HL-60 (cell line): ENCODE measurements around the gene POU2F3.

Source experiments
- DNase-seq, 2 experiments: peaks; one replicate each; pipeline ENCODE4 v3.0.0-alpha.2; 2010 to 2020; ENCODE audit warnings: low read depth in 1 of 2, low spot score in 1 of 2
- H3K27ac ChIP-seq: fragments of 250-450 bp; sonication (Bioruptor Pico); replicated peaks from 2 replicates; pipeline ENCODE4 v1.5.1; 2020; ENCODE audit warnings: mild to moderate bottlenecking, moderate library complexity
- H3K27me3 ChIP-seq: fragments of 250-450 bp; sonication (Bioruptor Pico); 2 replicates; pipeline ENCODE4 v1.5.1; 2021; ENCODE audit warnings: mild to moderate bottlenecking, moderate library complexity; ENCODE audit not compliant: insufficient read depth, poor library complexity, severe bottlenecking
- H3K4me3 ChIP-seq: replicated peaks from 2 replicates; pipeline ENCODE4 v1.5.1; 2011; ENCODE audit warnings: mild to moderate bottlenecking, control low read depth, low read length; ENCODE audit not compliant: insufficient read depth
- GABPA ChIP-seq: IDR thresholded peaks from 2 replicates; pipeline ENCODE4 v1.6.1; 2012; ENCODE audit warnings: low read depth
- POLR2AphosphoS5 ChIP-seq: IDR thresholded peaks from 2 replicates; pipeline ENCODE4 v1.6.1; 2012; ENCODE audit warnings: low read depth
- SPI1 ChIP-seq: IDR thresholded peaks from 2 replicates; pipeline ENCODE4 v1.6.1; 2012; ENCODE audit warnings: low read depth, mild to moderate bottlenecking, borderline replicate concordance
- TF ChIP-seq, protein P1 (sequence below): IDR thresholded peaks from 2 replicates; pipeline ENCODE4 v1.6.1; 2012; ENCODE audit warnings: low read depth; ENCODE audit not compliant: insufficient replicate concordance
- TF ChIP-seq, protein P2 (sequence below): IDR thresholded peaks from one replicate; pipeline ENCODE4 v1.5.1; 2011; ENCODE audit warnings: low read length, control low read depth, inconsistent platforms; ENCODE audit not compliant: insufficient read depth

Gene POU2F3

DNA sequence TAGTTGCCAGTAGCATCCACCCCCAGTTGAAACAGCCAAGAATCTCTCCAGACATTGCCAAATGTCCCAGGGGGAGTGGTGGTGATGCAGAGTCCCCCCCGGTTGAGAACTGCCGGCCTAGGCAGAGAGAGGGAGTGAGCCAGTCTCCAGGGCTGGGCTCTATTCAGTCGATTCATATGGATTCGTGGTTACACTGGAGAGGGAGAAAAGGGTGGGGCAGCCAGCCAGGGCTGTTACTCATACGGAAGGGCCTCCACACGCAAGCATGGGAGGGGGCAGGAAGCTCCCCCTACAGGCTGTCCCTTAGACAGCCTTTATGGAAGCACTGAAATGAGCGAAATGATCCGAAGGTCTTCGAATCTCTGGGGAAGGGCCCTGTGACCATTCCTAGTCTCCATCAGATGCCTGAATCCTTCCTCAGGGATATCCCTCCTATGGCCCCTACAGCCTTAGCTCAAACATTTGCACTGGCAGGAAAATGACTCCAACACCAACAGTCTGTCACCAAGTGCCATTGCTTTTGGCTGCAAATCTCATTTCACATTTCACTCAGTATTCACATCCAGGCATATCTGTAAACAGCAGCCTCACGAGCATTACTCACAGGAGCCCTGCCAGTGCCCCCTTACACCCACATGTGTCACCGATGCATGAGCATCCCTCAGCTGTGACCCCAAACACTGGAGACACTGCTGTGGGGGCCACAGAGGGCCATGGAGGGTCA, 66.7 kb downstream of the POU2F3 start:
- DNase-seq = no peak
- H3K4me3 ChIP-seq = no peak overlapping the region
- TF ChIP-seq, protein P1, sequence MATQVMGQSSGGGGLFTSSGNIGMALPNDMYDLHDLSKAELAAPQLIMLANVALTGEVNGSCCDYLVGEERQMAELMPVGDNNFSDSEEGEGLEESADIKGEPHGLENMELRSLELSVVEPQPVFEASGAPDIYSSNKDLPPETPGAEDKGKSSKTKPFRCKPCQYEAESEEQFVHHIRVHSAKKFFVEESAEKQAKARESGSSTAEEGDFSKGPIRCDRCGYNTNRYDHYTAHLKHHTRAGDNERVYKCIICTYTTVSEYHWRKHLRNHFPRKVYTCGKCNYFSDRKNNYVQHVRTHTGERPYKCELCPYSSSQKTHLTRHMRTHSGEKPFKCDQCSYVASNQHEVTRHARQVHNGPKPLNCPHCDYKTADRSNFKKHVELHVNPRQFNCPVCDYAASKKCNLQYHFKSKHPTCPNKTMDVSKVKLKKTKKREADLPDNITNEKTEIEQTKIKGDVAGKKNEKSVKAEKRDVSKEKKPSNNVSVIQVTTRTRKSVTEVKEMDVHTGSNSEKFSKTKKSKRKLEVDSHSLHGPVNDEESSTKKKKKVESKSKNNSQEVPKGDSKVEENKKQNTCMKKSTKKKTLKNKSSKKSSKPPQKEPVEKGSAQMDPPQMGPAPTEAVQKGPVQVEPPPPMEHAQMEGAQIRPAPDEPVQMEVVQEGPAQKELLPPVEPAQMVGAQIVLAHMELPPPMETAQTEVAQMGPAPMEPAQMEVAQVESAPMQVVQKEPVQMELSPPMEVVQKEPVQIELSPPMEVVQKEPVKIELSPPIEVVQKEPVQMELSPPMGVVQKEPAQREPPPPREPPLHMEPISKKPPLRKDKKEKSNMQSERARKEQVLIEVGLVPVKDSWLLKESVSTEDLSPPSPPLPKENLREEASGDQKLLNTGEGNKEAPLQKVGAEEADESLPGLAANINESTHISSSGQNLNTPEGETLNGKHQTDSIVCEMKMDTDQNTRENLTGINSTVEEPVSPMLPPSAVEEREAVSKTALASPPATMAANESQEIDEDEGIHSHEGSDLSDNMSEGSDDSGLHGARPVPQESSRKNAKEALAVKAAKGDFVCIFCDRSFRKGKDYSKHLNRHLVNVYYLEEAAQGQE = no peak
- TF ChIP-seq, protein P2, sequence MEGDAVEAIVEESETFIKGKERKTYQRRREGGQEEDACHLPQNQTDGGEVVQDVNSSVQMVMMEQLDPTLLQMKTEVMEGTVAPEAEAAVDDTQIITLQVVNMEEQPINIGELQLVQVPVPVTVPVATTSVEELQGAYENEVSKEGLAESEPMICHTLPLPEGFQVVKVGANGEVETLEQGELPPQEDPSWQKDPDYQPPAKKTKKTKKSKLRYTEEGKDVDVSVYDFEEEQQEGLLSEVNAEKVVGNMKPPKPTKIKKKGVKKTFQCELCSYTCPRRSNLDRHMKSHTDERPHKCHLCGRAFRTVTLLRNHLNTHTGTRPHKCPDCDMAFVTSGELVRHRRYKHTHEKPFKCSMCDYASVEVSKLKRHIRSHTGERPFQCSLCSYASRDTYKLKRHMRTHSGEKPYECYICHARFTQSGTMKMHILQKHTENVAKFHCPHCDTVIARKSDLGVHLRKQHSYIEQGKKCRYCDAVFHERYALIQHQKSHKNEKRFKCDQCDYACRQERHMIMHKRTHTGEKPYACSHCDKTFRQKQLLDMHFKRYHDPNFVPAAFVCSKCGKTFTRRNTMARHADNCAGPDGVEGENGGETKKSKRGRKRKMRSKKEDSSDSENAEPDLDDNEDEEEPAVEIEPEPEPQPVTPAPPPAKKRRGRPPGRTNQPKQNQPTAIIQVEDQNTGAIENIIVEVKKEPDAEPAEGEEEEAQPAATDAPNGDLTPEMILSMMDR = no peak
- no peak for TF ChIP-seq SPI1
- no peak for TF ChIP-seq POLR2AphosphoS5
- no peak for TF ChIP-seq GABPA

DNA sequence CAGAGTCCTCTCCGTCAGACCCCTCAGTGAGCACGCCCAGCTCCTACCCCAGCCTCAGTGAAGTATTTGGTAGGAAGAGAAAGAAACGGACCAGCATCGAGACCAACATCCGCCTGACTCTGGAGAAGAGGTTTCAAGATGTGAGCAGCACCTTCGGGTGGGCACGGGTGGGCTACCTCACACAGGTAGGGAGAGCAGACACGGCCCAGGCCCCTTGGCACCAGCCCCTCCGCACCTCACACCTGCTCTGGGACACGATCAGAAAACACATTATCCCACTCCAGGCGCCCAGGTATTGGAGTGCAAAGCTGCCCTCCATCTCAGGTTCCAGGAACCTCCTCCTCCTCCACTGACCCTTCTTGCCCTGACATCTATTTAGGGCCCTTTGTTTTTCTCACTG, 67.5 kb downstream of the POU2F3 start:
- Histone ChIP-seq H3K27me3 (peaks cover 5% of the 10 kb centered on the region), H3K4me3 (no peak overlapping the region), H3K27ac (no peak overlapping the region)
- DNase-seq = no peak
- TF ChIP-seq, protein P1 = no peak
- TF ChIP-seq GABPA (no peak), SPI1 (no peak), POLR2AphosphoS5 (no peak)
- TF ChIP-seq, protein P2 = no peak

More for the DNA sequence above, 66.7 kb downstream of the POU2F3 start:
- H3K27ac ChIP-seq = no peak overlapping the region
- peaks cover 5% of the 10 kb centered on the region for H3K27me3 ChIP-seq

DNA sequence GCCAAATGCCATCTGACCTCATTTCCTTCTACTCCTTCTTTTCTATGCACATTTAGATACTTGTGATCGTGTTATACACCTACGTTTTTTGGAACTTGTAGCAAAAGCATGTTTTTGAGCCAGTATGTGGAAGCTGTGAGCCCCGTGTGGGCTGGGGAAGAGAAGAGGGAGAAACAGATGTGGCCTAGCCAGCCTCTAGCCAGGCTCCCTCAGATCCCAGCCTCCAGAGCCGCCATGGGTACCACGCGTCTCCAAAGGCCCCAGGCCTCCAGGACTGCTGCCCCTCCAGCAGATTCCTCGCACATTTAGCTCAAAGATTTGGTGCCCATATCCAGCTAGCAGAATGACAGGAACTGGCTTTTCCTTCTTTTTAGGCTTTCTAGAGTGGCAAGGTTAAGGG, 68.1 kb downstream of the POU2F3 start:
- no peak for DNase-seq
- TF ChIP-seq, protein P1 = no peak
- TF ChIP-seq, protein P2 = no peak
- TF ChIP-seq POLR2AphosphoS5 = no peak
- H3K4me3 ChIP-seq = no peak overlapping the region
- H3K27ac ChIP-seq = no peak overlapping the region
- H3K27me3 ChIP-seq = peaks cover 5% of the 10 kb centered on the region
